ENCODE data around the gene SHISAL1.

SHISAL1 gene

GRCh38 chr22:44292521-44292920 is 20.2 kb downstream of the SHISAL1 start:
- H3K9me3 ChIP-seq (ENCODE audit: control insufficient read depth, insufficient read depth, low read length): no peaks in the 10 kb centered on the region
- no peak overlapping the region for H3K4me3 ChIP-seq (ENCODE audit: low read depth, low read length)
- peaks cover 2% of the 10 kb centered on the region for H3K4me1 ChIP-seq (ENCODE audit: control insufficient read depth, insufficient read depth, low read length)
- H3K36me3 ChIP-seq (ENCODE audit: control insufficient read depth, insufficient read depth, low read length): no peaks in the 10 kb centered on the region
- no peak overlapping the region for H3K9ac ChIP-seq (ENCODE audit: low read depth, low read length)
- H3K27me3 ChIP-seq (ENCODE audit: control insufficient read depth, insufficient read depth, low read length): no peaks in the 10 kb centered on the region

DNA sequence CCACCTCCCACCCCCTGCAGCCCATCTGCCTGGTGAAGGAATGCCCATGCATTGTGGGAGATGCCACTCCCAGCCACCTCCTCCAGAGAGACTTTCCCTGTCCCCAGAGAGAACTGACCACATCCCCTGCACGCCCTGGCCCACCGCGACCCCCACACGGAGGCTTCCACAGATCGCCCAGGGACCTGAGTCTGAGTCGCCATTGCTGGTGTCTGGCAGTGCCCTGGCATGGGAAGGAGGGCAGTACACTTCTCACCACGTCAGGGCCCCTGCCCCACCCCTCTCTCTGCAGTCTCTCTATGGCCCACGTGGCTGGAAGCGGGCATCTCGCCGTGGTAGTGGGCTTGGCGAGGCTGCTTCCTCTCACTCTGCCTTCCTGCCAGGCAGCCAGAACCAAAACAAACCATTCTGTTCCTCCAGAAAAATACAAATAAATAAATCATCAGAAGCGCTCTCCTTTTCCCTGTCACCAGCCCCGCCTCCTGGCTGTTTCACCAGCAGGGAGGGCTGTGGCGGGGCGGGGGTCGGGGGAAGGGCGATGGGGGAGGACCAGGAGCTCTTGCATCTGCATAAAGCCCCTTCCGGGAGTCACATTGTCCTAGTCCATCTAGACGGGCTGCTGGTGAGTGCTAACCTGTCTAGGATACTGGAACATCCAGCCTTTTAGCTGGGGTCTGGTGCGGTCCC is 20.9 kb downstream of the SHISAL1 start:
- Histone ChIP-seq H3K4me3 (ENCODE audit: low read depth, low read length) (no peak overlapping the region), H3K27me3 (ENCODE audit: control insufficient read depth, insufficient read depth, low read length) (no peaks in the 10 kb centered on the region), H3K36me3 (ENCODE audit: control insufficient read depth, insufficient read depth, low read length) (no peaks in the 10 kb centered on the region), H3K9ac (ENCODE audit: low read depth, low read length) (no peak overlapping the region), H3K9me3 (ENCODE audit: control insufficient read depth, insufficient read depth, low read length) (no peaks in the 10 kb centered on the region), H3K4me1 (ENCODE audit: control insufficient read depth, insufficient read depth, low read length) (peaks cover 2% of the 10 kb centered on the region)

DNA sequence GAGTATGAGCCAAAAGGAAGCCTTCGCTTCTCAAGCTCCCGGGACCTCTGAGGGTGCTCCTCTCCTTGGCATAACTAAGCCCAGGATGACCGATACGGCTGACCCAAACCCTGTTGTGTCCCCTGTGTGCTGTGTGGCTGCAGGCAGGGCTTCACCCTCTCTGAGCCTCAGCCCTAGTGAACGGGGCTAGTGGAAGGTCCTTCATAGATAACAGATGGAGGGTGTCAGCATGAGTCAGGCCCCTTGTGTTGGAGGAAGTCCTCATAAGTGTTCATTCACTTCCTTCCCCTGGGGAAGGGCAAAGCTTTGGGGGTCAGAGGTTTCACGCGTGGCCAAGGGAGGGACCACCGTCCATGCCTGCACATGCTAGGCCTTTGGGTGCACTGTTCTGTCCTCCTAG is 21.5 kb downstream of the SHISAL1 start:
- Histone ChIP-seq H3K27me3 (ENCODE audit: control insufficient read depth, insufficient read depth, low read length) (no peaks in the 10 kb centered on the region), H3K4me3 (ENCODE audit: low read depth, low read length) (no peak overlapping the region), H3K36me3 (ENCODE audit: control insufficient read depth, insufficient read depth, low read length) (no peaks in the 10 kb centered on the region), H3K9me3 (ENCODE audit: control insufficient read depth, insufficient read depth, low read length) (no peaks in the 10 kb centered on the region), H3K4me1 (ENCODE audit: control insufficient read depth, insufficient read depth, low read length) (peaks cover 2% of the 10 kb centered on the region), H3K9ac (ENCODE audit: low read depth, low read length) (no peak overlapping the region)

DNA sequence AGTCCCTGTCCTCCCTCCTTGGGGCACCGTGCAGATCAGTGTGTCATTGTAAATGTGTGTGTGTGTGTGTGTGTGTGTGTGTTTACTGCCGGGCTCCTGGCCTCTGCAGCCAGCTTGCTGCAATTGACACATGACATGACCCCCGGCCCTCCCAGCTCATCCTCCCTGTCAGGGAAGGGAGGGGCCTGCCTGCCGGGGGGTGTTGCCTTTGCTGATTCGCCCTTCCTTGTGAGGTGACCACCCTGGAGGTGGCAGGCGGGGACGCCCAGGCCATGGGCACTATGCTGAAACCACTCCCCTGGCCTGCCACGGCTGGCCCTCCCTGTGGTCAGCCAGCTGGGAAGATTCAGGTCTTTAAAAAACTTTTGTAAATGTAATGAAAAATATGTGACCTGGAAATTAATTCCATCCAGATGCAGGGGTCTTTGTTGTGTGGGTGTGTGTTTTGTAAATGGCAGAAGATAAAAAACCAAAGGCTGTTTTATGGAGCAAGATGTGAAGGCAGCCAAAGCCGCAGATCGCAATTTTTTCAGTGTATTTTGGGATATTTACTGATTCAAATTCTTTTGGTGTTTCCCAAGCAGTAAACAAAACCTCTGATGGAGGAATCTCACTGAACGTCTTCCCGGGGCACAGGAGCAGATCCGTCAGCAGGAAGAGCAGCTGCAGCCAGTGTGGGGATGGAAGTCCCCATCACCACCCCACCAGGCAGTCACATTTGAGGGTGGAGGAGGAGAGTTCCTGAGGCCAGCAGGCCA is 23.2 kb downstream of the SHISAL1 start:
- H3K4me1 ChIP-seq (ENCODE audit: control insufficient read depth, insufficient read depth, low read length): peaks cover 2% of the 10 kb centered on the region
- no peak overlapping the region for H3K4me3 ChIP-seq (ENCODE audit: low read depth, low read length)
- H3K9ac ChIP-seq (ENCODE audit: low read depth, low read length): no peak overlapping the region
- no peaks in the 10 kb centered on the region for H3K9me3 ChIP-seq (ENCODE audit: control insufficient read depth, insufficient read depth, low read length)
- H3K27me3 ChIP-seq (ENCODE audit: control insufficient read depth, insufficient read depth, low read length): no peaks in the 10 kb centered on the region
- no peaks in the 10 kb centered on the region for H3K36me3 ChIP-seq (ENCODE audit: control insufficient read depth, insufficient read depth, low read length)

GRCh38 chr22:44288913-44289312 is 23.8 kb downstream of the SHISAL1 start:
- no peaks in the 10 kb centered on the region for H3K36me3 ChIP-seq (ENCODE audit: control insufficient read depth, insufficient read depth, low read length)

DNA sequence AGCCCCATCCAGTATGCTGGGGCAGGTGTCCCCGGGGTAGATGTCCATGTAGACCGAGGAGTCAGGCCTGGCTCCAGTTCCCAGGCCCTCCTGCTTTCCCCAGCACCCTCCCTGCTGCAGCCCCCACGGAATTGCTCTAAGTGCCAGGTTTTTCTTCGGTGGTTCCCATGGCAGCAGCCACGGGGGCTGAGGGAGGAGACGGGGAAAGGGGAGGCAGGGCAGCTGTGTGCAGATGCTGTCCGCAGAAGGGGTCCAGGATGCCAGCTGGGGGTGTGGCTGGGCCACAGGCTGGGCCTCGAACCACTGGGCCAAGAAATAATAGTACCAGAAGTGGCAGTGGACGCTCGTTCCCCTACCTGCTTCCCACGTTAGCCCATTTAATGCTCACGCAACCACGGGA is 25.0 kb downstream of the SHISAL1 start:
- Histone ChIP-seq H3K36me3 (ENCODE audit: control insufficient read depth, insufficient read depth, low read length) (no peaks in the 10 kb centered on the region), H3K4me1 (ENCODE audit: control insufficient read depth, insufficient read depth, low read length) (peaks cover 2% of the 10 kb centered on the region), H3K27me3 (ENCODE audit: control insufficient read depth, insufficient read depth, low read length) (no peaks in the 10 kb centered on the region)

More at GRCh38 chr22:44288913-44289312, 23.8 kb downstream of the SHISAL1 start:
- peaks cover 2% of the 10 kb centered on the region for H3K4me1 ChIP-seq (ENCODE audit: control insufficient read depth, insufficient read depth, low read length)
- H3K9ac ChIP-seq (ENCODE audit: low read depth, low read length): no peak overlapping the region
- no peak overlapping the region for H3K4me3 ChIP-seq (ENCODE audit: low read depth, low read length)
- H3K27me3 ChIP-seq (ENCODE audit: control insufficient read depth, insufficient read depth, low read length): no peaks in the 10 kb centered on the region
- no peaks in the 10 kb centered on the region for H3K9me3 ChIP-seq (ENCODE audit: control insufficient read depth, insufficient read depth, low read length)

DNA sequence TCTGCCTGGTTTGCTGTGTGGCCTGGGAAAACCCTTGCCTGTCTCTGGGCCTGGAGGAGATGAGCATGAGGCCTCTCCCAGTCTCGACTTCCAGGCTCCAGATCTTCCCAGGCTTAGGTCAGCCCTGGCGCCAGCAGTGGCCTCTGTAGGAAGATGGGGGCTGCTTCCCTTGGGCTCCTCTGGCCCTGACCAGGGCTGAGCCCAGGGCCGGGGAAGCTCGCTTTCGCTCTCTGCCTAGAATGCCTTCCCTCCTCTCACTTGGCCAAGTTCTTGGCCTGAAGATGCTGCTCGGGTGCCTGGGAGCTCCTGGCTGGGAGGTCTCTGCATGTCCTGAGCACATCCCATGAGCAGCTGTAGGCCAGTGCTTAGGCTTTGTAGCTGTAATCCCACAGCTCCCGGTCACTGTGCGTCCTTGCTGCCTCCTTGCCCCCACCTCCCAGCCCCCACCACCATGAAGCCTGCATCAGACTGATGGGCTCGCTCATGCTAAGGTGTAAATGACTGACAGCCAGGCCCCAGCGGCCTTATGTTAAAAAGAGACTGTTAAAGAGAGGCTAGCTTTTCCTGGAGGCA is 25.5 kb downstream of the SHISAL1 start:
- no peaks in the 10 kb centered on the region for H3K9me3 ChIP-seq (ENCODE audit: control insufficient read depth, insufficient read depth, low read length)
- H3K4me1 ChIP-seq (ENCODE audit: control insufficient read depth, insufficient read depth, low read length): peaks cover 1% of the 10 kb centered on the region
- H3K9ac ChIP-seq (ENCODE audit: low read depth, low read length): no peak overlapping the region
- H3K36me3 ChIP-seq (ENCODE audit: control insufficient read depth, insufficient read depth, low read length): no peaks in the 10 kb centered on the region
- H3K4me3 ChIP-seq (ENCODE audit: low read depth, low read length): no peak overlapping the region
- no peaks in the 10 kb centered on the region for H3K27me3 ChIP-seq (ENCODE audit: control insufficient read depth, insufficient read depth, low read length)

More for the DNA sequence above, 25.0 kb downstream of the SHISAL1 start:
- no peaks in the 10 kb centered on the region for H3K9me3 ChIP-seq (ENCODE audit: control insufficient read depth, insufficient read depth, low read length)
- no peak overlapping the region for H3K4me3 ChIP-seq (ENCODE audit: low read depth, low read length)
- no peak overlapping the region for H3K9ac ChIP-seq (ENCODE audit: low read depth, low read length)

DNA sequence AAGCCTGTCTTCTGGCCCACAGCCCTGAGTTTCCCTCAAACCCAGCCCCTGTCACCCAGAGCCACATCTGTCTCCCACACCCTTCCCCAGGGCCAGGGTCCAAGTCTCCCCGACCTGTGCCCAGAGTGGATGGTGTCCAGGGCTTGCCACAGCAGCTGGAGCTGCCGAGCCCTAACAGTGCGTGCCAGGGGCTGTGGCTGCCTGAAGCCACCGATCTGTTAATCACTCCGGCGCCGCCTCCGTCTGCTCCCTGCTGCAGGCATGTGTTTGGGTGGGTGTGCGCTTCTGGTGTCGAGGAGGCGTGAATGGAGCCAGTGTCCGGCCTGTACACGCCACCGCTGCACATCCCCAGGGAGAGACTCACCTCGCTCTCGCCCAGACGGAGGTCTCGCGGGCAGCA is 26.1 kb downstream of the SHISAL1 start:
- no peak overlapping the region for H3K9ac ChIP-seq (ENCODE audit: low read depth, low read length)
- no peaks in the 10 kb centered on the region for H3K27me3 ChIP-seq (ENCODE audit: control insufficient read depth, insufficient read depth, low read length)
- no peaks in the 10 kb centered on the region for H3K36me3 ChIP-seq (ENCODE audit: control insufficient read depth, insufficient read depth, low read length)
- H3K4me1 ChIP-seq (ENCODE audit: control insufficient read depth, insufficient read depth, low read length): no peaks in the 10 kb centered on the region
- H3K9me3 ChIP-seq (ENCODE audit: control insufficient read depth, insufficient read depth, low read length): no peaks in the 10 kb centered on the region
- no peak overlapping the region for H3K4me3 ChIP-seq (ENCODE audit: low read depth, low read length)

DNA sequence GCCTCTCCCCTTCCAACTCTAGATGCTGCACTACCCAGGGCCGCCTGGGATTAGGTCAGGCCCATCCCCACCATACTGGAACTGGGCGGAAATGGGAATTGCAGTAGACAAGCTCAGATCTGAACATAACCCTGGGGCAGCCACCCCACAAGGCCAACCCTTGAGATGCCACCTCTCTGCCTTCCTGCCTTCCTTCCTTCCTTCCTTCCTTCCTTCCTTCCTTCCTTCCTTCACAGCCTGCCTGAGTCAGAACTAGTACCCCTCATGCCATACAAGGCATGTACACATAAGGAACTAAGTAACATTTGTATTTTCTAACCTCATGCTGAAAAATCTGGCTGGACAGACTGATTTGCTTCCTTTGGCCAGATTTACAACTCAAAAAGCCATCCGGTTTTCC is 28.0 kb downstream of the SHISAL1 start:
- H3K27me3 ChIP-seq (ENCODE audit: control insufficient read depth, insufficient read depth, low read length): no peaks in the 10 kb centered on the region
- no peak overlapping the region for H3K4me3 ChIP-seq (ENCODE audit: low read depth, low read length)
- no peaks in the 10 kb centered on the region for H3K9me3 ChIP-seq (ENCODE audit: control insufficient read depth, insufficient read depth, low read length)
- H3K9ac ChIP-seq (ENCODE audit: low read depth, low read length): no peak overlapping the region
- H3K36me3 ChIP-seq (ENCODE audit: control insufficient read depth, insufficient read depth, low read length): no peaks in the 10 kb centered on the region
- peaks cover 2% of the 10 kb centered on the region for H3K4me1 ChIP-seq (ENCODE audit: control insufficient read depth, insufficient read depth, low read length)

DNA sequence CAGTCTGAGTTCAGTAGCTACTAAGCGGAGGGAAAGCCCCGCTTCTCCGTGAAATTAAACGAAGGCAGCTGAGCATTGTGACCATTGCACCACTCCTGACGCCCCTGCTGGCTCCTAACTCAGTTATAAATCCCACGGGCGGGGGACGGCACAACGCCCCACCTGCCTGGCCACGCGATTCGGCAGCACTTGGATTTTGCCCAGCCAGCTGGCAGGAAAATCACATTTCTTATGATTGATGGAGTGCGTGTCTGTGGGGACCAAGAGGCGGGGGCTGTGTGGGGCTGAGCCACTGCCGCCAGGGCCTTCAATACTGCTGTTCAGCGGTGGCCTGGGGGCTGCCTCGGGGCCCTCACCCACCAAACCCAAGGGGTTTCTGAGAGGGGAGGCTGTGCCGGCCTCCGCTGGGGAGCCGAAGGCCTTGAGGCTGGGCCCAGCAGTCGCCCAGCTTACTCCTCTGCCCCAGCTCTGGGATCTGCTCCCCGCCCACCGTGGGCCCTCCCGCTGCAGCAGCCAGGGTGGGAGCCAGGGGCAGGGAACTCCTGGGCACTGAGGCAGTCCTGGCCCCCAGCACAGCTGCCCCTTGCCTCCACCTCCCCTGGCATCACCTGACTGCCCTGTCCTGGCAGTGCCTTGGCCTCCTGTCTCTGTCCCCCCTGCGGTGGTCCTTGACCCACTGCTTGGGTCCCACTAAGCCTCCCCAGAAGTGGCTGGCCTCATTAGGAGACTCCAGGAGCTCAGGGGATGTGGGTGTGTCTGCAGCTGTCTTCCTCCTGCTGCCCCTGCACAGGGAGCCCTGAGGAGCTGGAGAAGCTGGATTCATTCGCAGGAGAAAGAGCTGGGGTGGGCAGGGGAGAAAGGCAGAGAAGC is 30.7 kb downstream of the SHISAL1 start:
- no peaks in the 10 kb centered on the region for H3K27me3 ChIP-seq (ENCODE audit: control insufficient read depth, insufficient read depth, low read length)
- H3K4me1 ChIP-seq (ENCODE audit: control insufficient read depth, insufficient read depth, low read length): peaks cover 2% of the 10 kb centered on the region

GRCh38 chr22:44280665-44281188 is 32.0 kb downstream of the SHISAL1 start:
- Histone ChIP-seq H3K9ac (ENCODE audit: low read depth, low read length) (no peak overlapping the region), H3K4me3 (ENCODE audit: low read depth, low read length) (no peak overlapping the region), H3K9me3 (ENCODE audit: control insufficient read depth, insufficient read depth, low read length) (no peaks in the 10 kb centered on the region), H3K27me3 (ENCODE audit: control insufficient read depth, insufficient read depth, low read length) (no peaks in the 10 kb centered on the region), H3K4me1 (ENCODE audit: control insufficient read depth, insufficient read depth, low read length) (peaks cover 2% of the 10 kb centered on the region), H3K36me3 (ENCODE audit: control insufficient read depth, insufficient read depth, low read length) (no peaks in the 10 kb centered on the region)

More for the DNA sequence above, 30.7 kb downstream of the SHISAL1 start:
- Histone ChIP-seq H3K9me3 (ENCODE audit: control insufficient read depth, insufficient read depth, low read length) (no peaks in the 10 kb centered on the region), H3K4me3 (ENCODE audit: low read depth, low read length) (no peak overlapping the region), H3K9ac (ENCODE audit: low read depth, low read length) (no peak overlapping the region), H3K36me3 (ENCODE audit: control insufficient read depth, insufficient read depth, low read length) (no peaks in the 10 kb centered on the region)
